ENCODE measurements around the gene MICAL3. TPM values are rescaled to one million over a fixed set of nuclear protein-coding genes. Genes with fewer than 3 reads are reported as not detected.
"Not testable (repeated sequence)": the region's sequence is repeated elsewhere in the genome, so short reads cannot be mapped to it uniquely, and the experiment has no call there.

The MICAL3 gene
- total RNA-seq, 4 donors from 2014 or later = 30.4 to 57.1 (median 37.7) TPM

GRCh38 chr22:17878186-17878694, 146.1 kb downstream of the MICAL3 start:
- Histone ChIP-seq H3K4me1 (no peaks in the 10 kb centered on the region), H3K27ac (no peak overlapping the region), H3K4me3 (no peak overlapping the region), H3K36me3 (peaks cover 47% of the 10 kb centered on the region), H3K27me3 (no peaks in the 10 kb centered on the region), H3K9me3 (no peaks in the 10 kb centered on the region)
- WGBS = 96% methylated on average over 10 of the region's 10 CpGs
- no peak for TF ChIP-seq EP300 (IDR thresholded peaks at IDR 0.05)
- no peak for TF ChIP-seq POLR2AphosphoS5 (IDR thresholded peaks at IDR 0.05)
- TF ChIP-seq, protein P1, sequence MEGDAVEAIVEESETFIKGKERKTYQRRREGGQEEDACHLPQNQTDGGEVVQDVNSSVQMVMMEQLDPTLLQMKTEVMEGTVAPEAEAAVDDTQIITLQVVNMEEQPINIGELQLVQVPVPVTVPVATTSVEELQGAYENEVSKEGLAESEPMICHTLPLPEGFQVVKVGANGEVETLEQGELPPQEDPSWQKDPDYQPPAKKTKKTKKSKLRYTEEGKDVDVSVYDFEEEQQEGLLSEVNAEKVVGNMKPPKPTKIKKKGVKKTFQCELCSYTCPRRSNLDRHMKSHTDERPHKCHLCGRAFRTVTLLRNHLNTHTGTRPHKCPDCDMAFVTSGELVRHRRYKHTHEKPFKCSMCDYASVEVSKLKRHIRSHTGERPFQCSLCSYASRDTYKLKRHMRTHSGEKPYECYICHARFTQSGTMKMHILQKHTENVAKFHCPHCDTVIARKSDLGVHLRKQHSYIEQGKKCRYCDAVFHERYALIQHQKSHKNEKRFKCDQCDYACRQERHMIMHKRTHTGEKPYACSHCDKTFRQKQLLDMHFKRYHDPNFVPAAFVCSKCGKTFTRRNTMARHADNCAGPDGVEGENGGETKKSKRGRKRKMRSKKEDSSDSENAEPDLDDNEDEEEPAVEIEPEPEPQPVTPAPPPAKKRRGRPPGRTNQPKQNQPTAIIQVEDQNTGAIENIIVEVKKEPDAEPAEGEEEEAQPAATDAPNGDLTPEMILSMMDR (IDR thresholded peaks at IDR 0.05) = no peak
- no peak for TF ChIP-seq POLR2A (IDR thresholded peaks at IDR 0.05)
- DNase-seq (ENCODE audit: low spot score in 2 of 2) = no peak

DNA sequence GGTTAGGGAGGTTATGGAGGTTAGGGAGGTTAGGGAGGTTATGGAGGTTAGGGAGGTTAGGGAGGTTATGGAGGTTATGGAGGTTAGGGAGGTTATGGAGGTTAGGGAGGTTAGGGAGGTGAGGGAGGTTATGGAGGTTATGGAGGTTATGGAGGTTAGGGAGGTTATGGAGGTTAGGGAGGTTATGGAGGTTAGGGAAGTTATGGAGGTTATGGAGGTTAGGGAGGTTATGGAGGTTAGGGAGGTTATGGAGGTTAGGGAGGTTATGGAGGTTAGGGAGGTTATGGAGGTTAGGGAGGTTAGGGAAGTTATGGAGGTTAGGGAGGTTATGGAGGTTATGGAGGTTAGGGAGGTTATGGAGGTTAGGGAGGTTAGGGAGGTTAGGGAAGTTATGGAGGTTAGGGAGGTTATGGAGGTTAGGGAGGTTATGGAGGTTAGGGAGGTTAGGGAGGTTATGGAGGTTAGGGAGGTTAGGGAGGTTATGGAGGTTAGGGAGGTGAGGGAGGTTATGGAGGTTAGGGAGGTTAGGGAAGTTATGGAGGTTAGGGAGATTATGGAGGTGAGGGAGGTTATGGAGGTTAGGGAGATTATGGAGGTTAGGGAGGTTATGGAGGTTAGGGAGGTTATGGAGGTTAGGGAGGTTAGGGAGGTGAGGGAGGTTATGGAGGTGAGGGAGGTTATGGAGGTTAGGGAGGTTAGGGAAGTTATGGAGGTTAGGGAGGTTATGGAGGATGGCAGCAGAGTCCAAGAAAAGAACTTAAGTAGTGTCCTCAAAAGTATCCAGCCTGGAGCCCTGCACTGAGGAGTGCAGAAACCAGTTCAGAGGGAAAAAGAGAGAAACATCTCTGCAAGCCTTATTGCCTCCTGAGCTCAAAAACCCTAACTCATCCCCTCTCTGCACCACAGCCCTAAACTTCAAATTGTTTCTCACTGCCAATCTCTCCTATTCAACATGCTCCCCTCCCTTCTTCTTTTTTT, 147.2 kb downstream of the MICAL3 start:
- peaks cover 49% of the 10 kb centered on the region for H3K36me3 ChIP-seq
- DNase-seq (ENCODE audit: low spot score in 2 of 2); H3K4me3 ChIP-seq; H3K27me3 ChIP-seq; H3K27ac ChIP-seq; H3K4me1 ChIP-seq; H3K9me3 ChIP-seq: not testable (repeated sequence)

DNA sequence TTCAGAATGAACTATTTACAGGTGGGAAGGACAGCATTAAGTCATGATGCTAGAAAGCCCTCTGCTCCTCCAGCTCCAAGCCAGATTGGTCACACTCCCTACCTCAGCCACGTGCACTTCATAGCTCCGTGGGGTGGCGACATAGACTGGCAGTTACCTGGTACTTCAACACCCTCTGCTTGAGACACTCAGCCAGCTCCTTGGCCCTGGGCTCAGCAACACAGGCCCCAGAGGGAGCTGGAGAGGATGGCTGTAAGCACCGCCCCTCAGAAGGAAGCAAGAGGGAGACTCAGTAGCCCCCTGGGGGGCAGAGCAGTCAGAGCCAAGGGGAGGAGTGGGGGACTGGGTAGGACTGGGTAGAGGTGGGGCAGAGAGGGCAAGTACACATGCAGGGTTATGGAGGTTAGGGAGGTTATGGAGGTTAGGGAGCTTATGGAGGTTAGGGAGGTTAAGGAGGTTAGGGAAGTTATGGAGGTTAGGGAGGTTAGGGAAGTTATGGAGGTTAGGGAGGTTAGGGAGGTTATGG, 148.0 kb downstream of the MICAL3 start:
- no peak overlapping the region for H3K4me3 ChIP-seq
- no peak overlapping the region for H3K27ac ChIP-seq
- H3K9me3 ChIP-seq = no peaks in the 10 kb centered on the region
- no peak for DNase-seq (ENCODE audit: low spot score in 2 of 2)
- no peak for TF ChIP-seq POLR2AphosphoS5 (IDR thresholded peaks at IDR 0.05)
- TF ChIP-seq, protein P1 (IDR thresholded peaks at IDR 0.05) = no peak
- TF ChIP-seq EP300 (IDR thresholded peaks at IDR 0.05) = no peak
- TF ChIP-seq POLR2A (IDR thresholded peaks at IDR 0.05) = no peak
- peaks cover 9% of the 10 kb centered on the region for H3K4me1 ChIP-seq
- 64% methylated on average over 4 of the region's 4 CpGs for WGBS
- peaks cover 55% of the 10 kb centered on the region for H3K36me3 ChIP-seq
- H3K27me3 ChIP-seq = no peaks in the 10 kb centered on the region

- WGBS = 88% methylated on average over 12 of the region's 12 CpGs
- DNase-seq (ENCODE audit: low spot score in 2 of 2) = no peak
- Histone ChIP-seq H3K36me3 (peaks cover 54% of the 10 kb centered on the region), H3K9me3 (no peaks in the 10 kb centered on the region), H3K4me1 (peaks cover 9% of the 10 kb centered on the region), H3K4me3 (no peak overlapping the region), H3K27me3 (no peaks in the 10 kb centered on the region), H3K27ac (no peak overlapping the region)
- TF ChIP-seq, protein P1 (IDR thresholded peaks at IDR 0.05) = no peak
- TF ChIP-seq POLR2AphosphoS5 (IDR thresholded peaks at IDR 0.05) (no peak), EP300 (IDR thresholded peaks at IDR 0.05) (no peak), POLR2A (IDR thresholded peaks at IDR 0.05) (no peak)
These were observed 148.7 kb downstream of the MICAL3 start for GRCh38 chr22:17875631-17876030.

DNA sequence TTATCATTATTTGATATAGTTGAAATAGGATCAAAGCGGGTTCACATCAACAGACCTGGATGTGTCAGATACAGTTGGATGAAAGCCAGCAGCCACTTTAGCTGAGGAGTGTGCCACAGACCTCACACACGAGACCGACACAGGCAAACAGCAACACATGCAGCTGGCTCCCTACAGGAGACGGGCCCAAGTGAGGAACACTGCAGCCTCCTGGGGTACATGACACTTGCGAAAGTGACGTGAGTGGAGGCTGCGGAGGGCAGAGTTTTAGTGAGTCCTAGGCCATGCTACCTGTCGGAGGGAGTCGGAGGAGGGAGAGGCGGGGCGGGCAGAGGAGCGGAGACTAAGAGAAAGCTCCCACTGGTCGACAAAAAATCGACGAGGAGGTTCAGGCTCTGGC, 149.2 kb downstream of the MICAL3 start:
- Histone ChIP-seq H3K4me1 (peaks cover 9% of the 10 kb centered on the region), H3K9me3 (no peaks in the 10 kb centered on the region), H3K27me3 (no peaks in the 10 kb centered on the region), H3K4me3 (no peak overlapping the region), H3K27ac (no peak overlapping the region), H3K36me3 (peaks cover 54% of the 10 kb centered on the region)
- TF ChIP-seq EP300 (IDR thresholded peaks at IDR 0.05) (no peak), POLR2A (IDR thresholded peaks at IDR 0.05) (no peak)
- no peak for DNase-seq (ENCODE audit: low spot score in 2 of 2)
- 92% methylated on average over 15 of the region's 15 CpGs for WGBS

- Histone ChIP-seq H3K36me3 (peaks cover 54% of the 10 kb centered on the region), H3K4me3 (no peak overlapping the region)
- WGBS = 89% methylated on average over 15 of the region's 15 CpGs
These were observed 150.0 kb downstream of the MICAL3 start for GRCh38 chr22:17874231-17874905.

More at GRCh38 chr22:17874231-17874905, 150.0 kb downstream of the MICAL3 start:
- no peak for DNase-seq (ENCODE audit: low spot score in 2 of 2)
- H3K9me3 ChIP-seq = no peaks in the 10 kb centered on the region
- peaks cover 9% of the 10 kb centered on the region for H3K4me1 ChIP-seq
- H3K27ac ChIP-seq = no peak overlapping the region
- H3K27me3 ChIP-seq = no peaks in the 10 kb centered on the region
- TF ChIP-seq, protein P1 (IDR thresholded peaks at IDR 0.05) = no peak
- TF ChIP-seq POLR2A (IDR thresholded peaks at IDR 0.05) (no peak), EP300 (IDR thresholded peaks at IDR 0.05) (no peak)

Measured in suprapubic skin (tissue), 4 donors.